Activated naive CD8-positive, alpha-beta T cell treated with anti-CD3 and anti-CD28 coated beads, Interleukin-2, amount 50 U/mL, for 24 hours (primary cell): ENCODE results near the gene FBXO31.
"Not testable (repeated sequence)": the region's sequence is repeated elsewhere in the genome, so short reads cannot be mapped to it uniquely, and the experiment has no call there.

Experiments
- ATAC-seq: fragments of 150-1000 bp; cut with Tn5 transposase; one replicate; pipeline ENCODE4 v1.10.0; 2021
- DNase-seq: peaks from one replicate; pipeline ENCODE4 v3.0.0; 2021
- H3K27ac Mint-ChIP-seq: one replicate; pipeline ENCODE4 v1.8.0; 2021; ENCODE audit warnings: mild to moderate bottlenecking, mixed read lengths
- H3K27me3 Mint-ChIP-seq: one replicate; pipeline ENCODE4 v1.8.0; 2021; ENCODE audit warnings: mixed read lengths
- H3K36me3 Mint-ChIP-seq: one replicate; pipeline ENCODE4 v1.8.0; 2021; ENCODE audit warnings: low read depth, mixed read lengths
- H3K4me1 Mint-ChIP-seq: one replicate; pipeline ENCODE4 v1.8.0; 2021; ENCODE audit warnings: mixed read lengths
- H3K4me3 Mint-ChIP-seq: one replicate; pipeline ENCODE4 v1.8.0; 2021; ENCODE audit warnings: mild to moderate bottlenecking, moderate library complexity, mixed read lengths
- H3K9me3 Mint-ChIP-seq: one replicate; pipeline ENCODE4 v1.8.0; 2021; ENCODE audit warnings: mixed read lengths

FBXO31 gene

GRCh38 chr16:87395181-87395842 is 11.7 kb upstream of the FBXO31 start:
- Mint-ChIP-seq H3K36me3 (peaks cover 19% of the 10 kb centered on the region), H3K4me3 (no peak overlapping the region), H3K27me3 (no peaks in the 10 kb centered on the region), H3K27ac (no peak overlapping the region), H3K4me1 (peaks cover 33% of the 10 kb centered on the region), H3K9me3 (no peaks in the 10 kb centered on the region)
- ATAC-seq (no peak), DNase-seq (no peak)

GRCh38 chr16:87393680-87394055 is 10.1 kb upstream of the FBXO31 start:
- H3K9me3 Mint-ChIP-seq: no peaks in the 10 kb centered on the region
- DNase-seq: no peak
- H3K4me3 Mint-ChIP-seq: peak overlapping the region; percentile 89
- H3K4me1 Mint-ChIP-seq: peaks cover 42% of the 10 kb centered on the region
- H3K27me3 Mint-ChIP-seq: no peaks in the 10 kb centered on the region
- peak overlapping the region; percentile 90 for H3K27ac Mint-ChIP-seq
- peaks cover 11% of the 10 kb centered on the region for H3K36me3 Mint-ChIP-seq
- no peak for ATAC-seq

- Mint-ChIP-seq H3K4me1 (peaks cover 49% of the 10 kb centered on the region), H3K9me3 (no peaks in the 10 kb centered on the region), H3K27me3 (no peaks in the 10 kb centered on the region), H3K27ac (peak overlapping the region; percentile 90), H3K36me3 (peaks cover 11% of the 10 kb centered on the region), H3K4me3 (peak overlapping the region; percentile 89)
- DNase-seq: peak; percentile 59
- no peak for ATAC-seq
Measured at GRCh38 chr16:87392821-87393679, 9.5 kb upstream of the FBXO31 start.

GRCh38 chr16:87391950-87392820 is 8.6 kb upstream of the FBXO31 start, which contains the start of gene MAP1LC3B:
Gene MAP1LC3B, plus strand, starts transcription at chr16:87392336. Its CDS starts 92 bp downstream, at chr16:87392428.
- peaks cover 11% of the 10 kb centered on the region for H3K36me3 Mint-ChIP-seq
- H3K4me1 Mint-ChIP-seq: peaks cover 57% of the 10 kb centered on the region
- ATAC-seq (peak; percentile 70), DNase-seq (peak; percentile 99)
- no peaks in the 10 kb centered on the region for H3K9me3 Mint-ChIP-seq
- no peaks in the 10 kb centered on the region for H3K27me3 Mint-ChIP-seq
- H3K4me3 Mint-ChIP-seq: peak within 1 kb of the TSS; percentile 89
- peak within 1 kb of the TSS; percentile 95 for H3K27ac Mint-ChIP-seq

GRCh38 chr16:87391324-87391949 is 7.9 kb upstream of the FBXO31 start:
- ATAC-seq: no peak

GRCh38 chr16:87390641-87391323 is 7.2 kb upstream of the FBXO31 start:
- Mint-ChIP-seq H3K4me3 (peak overlapping the region; percentile 85), H3K9me3 (no peaks in the 10 kb centered on the region), H3K36me3 (peaks cover 11% of the 10 kb centered on the region), H3K27me3 (no peaks in the 10 kb centered on the region), H3K27ac (peak overlapping the region; percentile 95), H3K4me1 (peaks cover 62% of the 10 kb centered on the region)
- ATAC-seq (no peak), DNase-seq (no peak)

More at GRCh38 chr16:87391324-87391949, 7.9 kb upstream of the FBXO31 start:
- Mint-ChIP-seq H3K36me3 (peaks cover 11% of the 10 kb centered on the region), H3K4me3 (peak overlapping the region; percentile 85), H3K27ac (peak overlapping the region; percentile 95), H3K27me3 (no peaks in the 10 kb centered on the region), H3K4me1 (peaks cover 61% of the 10 kb centered on the region), H3K9me3 (no peaks in the 10 kb centered on the region)
- peak; percentile 49 for DNase-seq

- Mint-ChIP-seq H3K27ac (peak overlapping the region; percentile 78), H3K4me1 (peaks cover 56% of the 10 kb centered on the region)
- not testable (repeated sequence) for H3K9me3 Mint-ChIP-seq, H3K4me3 Mint-ChIP-seq, H3K27me3 Mint-ChIP-seq, DNase-seq, ATAC-seq, H3K36me3 Mint-ChIP-seq
Measured at GRCh38 chr16:87389914-87390313, 6.3 kb upstream of the FBXO31 start.

GRCh38 chr16:87389245-87389644 is 5.7 kb upstream of the FBXO31 start:
- no peaks in the 10 kb centered on the region for H3K27me3 Mint-ChIP-seq
- ATAC-seq: no peak
- no peaks in the 10 kb centered on the region for H3K9me3 Mint-ChIP-seq
- peaks cover 54% of the 10 kb centered on the region for H3K4me1 Mint-ChIP-seq
- H3K27ac Mint-ChIP-seq: peak overlapping the region; percentile 78
- peaks cover 4% of the 10 kb centered on the region for H3K36me3 Mint-ChIP-seq
- no peak for DNase-seq
- no peak overlapping the region for H3K4me3 Mint-ChIP-seq

- ATAC-seq (no peak), DNase-seq (no peak)
- peak overlapping the region; percentile 96 for H3K27ac Mint-ChIP-seq
- H3K27me3 Mint-ChIP-seq: peaks cover 2% of the 10 kb centered on the region
- H3K36me3 Mint-ChIP-seq: peaks cover 6% of the 10 kb centered on the region
- H3K4me3 Mint-ChIP-seq: peak overlapping the region; percentile 66
- H3K9me3 Mint-ChIP-seq: no peaks in the 10 kb centered on the region
- peaks cover 52% of the 10 kb centered on the region for H3K4me1 Mint-ChIP-seq
Measured at GRCh38 chr16:87388818-87389134, 5.2 kb upstream of the FBXO31 start.

- peak; percentile 81 for DNase-seq
- H3K27me3 Mint-ChIP-seq: peaks cover 2% of the 10 kb centered on the region
- ATAC-seq: peak; percentile 70
Measured at GRCh38 chr16:87387942-87388817, 4.6 kb upstream of the FBXO31 start.

GRCh38 chr16:87384875-87385167 is 1.2 kb upstream of the FBXO31 start:
- DNase-seq, H3K9me3 Mint-ChIP-seq, ATAC-seq, H3K27me3 Mint-ChIP-seq: not testable (repeated sequence)
- Mint-ChIP-seq H3K4me1 (peaks cover 65% of the 10 kb centered on the region), H3K27ac (peak overlapping the region; percentile 67), H3K4me3 (peak overlapping the region; percentile 83), H3K36me3 (peaks cover 11% of the 10 kb centered on the region)

More at GRCh38 chr16:87387942-87388817, 4.6 kb upstream of the FBXO31 start:
- Mint-ChIP-seq H3K4me3 (peak overlapping the region; percentile 66), H3K27ac (peak overlapping the region; percentile 96), H3K36me3 (peaks cover 3% of the 10 kb centered on the region), H3K9me3 (no peaks in the 10 kb centered on the region), H3K4me1 (peaks cover 46% of the 10 kb centered on the region)

GRCh38 chr16:87384162-87384874 is 742 bp upstream of the FBXO31 start:
- Mint-ChIP-seq H3K27ac (peak overlapping the region; percentile 97), H3K36me3 (peaks cover 12% of the 10 kb centered on the region), H3K4me3 (peak overlapping the region; percentile 83), H3K9me3 (no peaks in the 10 kb centered on the region), H3K27me3 (peaks cover 2% of the 10 kb centered on the region), H3K4me1 (peaks cover 60% of the 10 kb centered on the region)
- DNase-seq (no peak), ATAC-seq (peak; percentile 3)
